T47D (cell line): Measurements from ENCODE around the gene APPL2.
"Not testable (repeated sequence)": the region's sequence is repeated elsewhere in the genome, so short reads cannot be mapped to it uniquely, and the experiment has no call there.

Experiments used
- DNase-seq, 2 experiments: peaks; one replicate each; pipeline versions ENCODE4 v3.0.0 to v3.0.0-alpha.2; 2011 to 2012; ENCODE audit warnings: low read depth in 1 of 2, low spot score in 1 of 2
- JUND ChIP-seq: IDR thresholded peaks from 2 replicates; pipeline ENCODE4 v1.6.1; 2012; ENCODE audit warnings: low read depth
- in situ Hi-C: cut with HindIII; loops from 2 replicates; pipeline ENCODE4 v1.10.0; 2016; ENCODE audit warnings: low sequenced_read_pairs, low pct_unique_long_range_greater_than_20kb

The APPL2 gene

DNA sequence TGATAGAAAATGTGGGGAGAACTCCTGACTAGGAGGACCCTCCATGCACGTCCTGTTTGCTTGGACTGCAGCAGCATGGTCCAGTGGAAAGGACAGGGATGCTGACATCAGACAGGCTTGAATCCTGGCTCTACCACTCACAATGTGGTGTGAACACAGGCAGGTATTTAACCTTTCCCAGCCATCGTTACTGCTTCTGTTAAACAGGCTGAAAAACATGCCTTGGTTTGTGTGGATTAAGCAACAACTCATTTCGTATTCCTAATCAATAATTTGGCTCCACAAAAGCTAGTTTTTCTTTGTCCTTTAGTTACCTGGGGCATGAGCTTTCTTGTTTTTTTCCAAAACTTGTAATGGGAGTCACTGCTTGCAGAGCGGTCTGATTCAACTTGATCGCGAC, 41.0 kb downstream of the APPL2 start:
- in situ Hi-C loops, result no loop called here
- no peak for TF ChIP-seq JUND
- no peak for DNase-seq

- TF ChIP-seq JUND, result no peak
- no peak for DNase-seq
- in situ Hi-C loops, result no loop called here
Measured at GRCh38 chr12:105192624-105193225, 43.2 kb downstream of the APPL2 start.

DNA sequence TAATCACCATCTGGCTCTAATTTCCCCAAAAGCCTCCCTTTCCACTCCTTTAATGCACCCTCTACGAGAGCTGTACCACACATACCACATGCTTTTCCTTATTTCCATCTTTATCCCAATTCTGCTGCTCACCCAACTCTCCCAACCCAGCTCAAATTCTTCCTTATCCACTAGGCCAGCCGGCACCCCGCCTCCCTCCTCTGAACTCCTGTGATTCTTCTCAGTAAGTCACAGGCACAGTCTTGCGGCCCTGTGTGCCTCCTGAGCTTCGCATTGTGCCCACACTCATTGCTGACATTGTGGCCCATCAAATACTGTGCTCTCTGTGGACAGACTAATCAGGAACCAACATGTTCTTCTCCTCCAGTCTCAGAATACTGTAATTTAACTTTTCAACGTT, 45.4 kb downstream of the APPL2 start:
- in situ Hi-C loops, result no loop called here
- DNase-seq, result no peak
- no peak for TF ChIP-seq JUND

- no peak for TF ChIP-seq JUND
- no peak for DNase-seq
- in situ Hi-C loops, result no loop called here
Measured at GRCh38 chr12:105189293-105189692, 46.7 kb downstream of the APPL2 start.

- DNase-seq, in situ Hi-C loops: not testable (repeated sequence)
Measured at GRCh38 chr12:105183976-105184375, 52.0 kb downstream of the APPL2 start.

- DNase-seq, in situ Hi-C loops: not testable (repeated sequence)
Measured at GRCh38 chr12:105183406-105183805, 52.6 kb downstream of the APPL2 start.

DNA sequence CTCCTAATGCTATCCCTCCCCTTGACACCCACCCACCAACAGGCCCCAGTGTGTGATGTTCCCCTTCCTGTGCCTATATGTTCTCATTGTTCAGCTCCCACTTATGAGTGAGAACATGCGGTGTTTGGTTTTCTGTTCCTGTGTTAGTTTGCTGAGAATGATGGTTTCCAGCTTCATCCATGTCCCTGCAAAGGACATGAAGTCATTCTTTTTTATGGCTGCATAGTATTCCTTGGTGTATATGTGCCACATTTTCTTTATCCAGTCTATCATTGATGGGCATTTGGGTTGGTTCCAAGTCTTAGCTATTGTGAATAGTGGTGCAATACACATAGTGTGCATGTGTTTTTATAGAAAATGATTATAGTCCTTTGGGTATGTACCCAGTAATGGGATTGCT, 56.9 kb downstream of the APPL2 start:
- in situ Hi-C loops, DNase-seq: not testable (repeated sequence)

DNA sequence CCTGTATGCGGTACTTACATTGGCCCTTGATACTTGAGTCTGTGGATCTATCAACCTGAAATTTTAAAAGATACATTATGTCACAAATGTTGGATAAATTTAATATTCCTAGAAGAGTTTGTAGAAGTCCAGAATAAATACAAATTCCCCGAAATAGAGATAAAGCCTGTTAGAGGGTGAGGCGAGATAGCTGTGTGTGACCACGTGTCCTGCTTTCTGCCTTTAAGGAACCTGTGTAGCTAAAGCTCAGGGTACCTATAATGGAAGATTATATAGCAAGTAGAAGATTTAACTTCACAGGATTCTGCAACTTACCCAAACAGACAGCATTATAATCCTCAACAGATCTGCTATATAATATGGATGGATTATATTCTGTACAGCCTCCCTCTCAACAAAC, 58.8 kb downstream of the APPL2 start:
- no peak for DNase-seq
- no peak for TF ChIP-seq JUND
- in situ Hi-C loops, result no loop called here

DNA sequence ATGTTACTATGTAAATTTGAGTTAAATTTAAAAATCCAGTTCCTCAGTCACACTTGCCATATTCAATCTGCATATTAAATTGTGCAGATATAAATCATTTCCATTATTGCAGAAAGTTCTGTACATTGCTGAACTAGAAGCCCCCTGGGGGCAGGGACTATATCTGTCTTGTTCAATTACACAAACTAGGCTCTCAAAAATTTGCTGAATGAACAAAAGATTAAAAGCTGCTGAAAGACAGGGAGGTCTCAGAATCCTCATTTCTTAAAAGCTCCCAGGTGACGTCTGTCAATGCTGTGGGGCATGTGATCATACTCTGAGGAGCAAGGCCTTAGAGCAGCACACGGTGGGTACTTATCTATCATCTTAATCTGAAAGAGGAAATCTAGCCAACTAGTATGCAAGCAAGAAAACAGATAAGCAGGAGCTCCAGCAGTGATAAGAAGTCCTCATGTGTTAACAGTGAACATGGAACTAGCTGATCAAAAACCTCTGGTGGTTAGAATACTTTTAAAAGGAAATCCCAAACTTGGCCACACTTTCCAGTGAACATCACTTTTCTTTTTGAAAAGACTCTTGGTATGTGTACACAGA, 60.5 kb downstream of the APPL2 start:
- in situ Hi-C loops, result no loop called here
- DNase-seq, result no peak
- TF ChIP-seq JUND, result no peak

GRCh38 chr12:105171691-105172436, 64.1 kb downstream of the APPL2 start:
- in situ Hi-C loops, result no loop called here
- TF ChIP-seq JUND, result no peak
- no peak for DNase-seq

DNA sequence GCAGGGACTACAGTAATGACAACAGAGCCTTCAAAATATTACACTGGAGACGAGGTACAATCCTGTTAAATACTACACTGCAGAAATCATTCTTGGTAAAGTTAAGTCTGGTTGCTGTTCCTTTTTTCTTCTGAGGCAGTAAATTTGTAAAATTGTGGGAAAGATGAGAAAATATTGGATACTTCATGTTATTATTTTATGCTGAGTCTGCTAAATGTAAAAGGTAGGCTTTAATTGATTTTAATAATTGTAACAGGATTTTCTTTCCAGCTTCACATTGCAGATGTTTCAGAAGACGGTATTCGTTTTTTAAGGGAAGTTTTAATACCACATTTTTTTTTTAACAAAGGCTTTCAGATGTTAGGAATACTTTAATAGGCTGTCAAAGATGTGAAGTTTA, 65.8 kb downstream of the APPL2 start:
- no peak for TF ChIP-seq JUND
- in situ Hi-C loops, result no loop called here
- DNase-seq, result no peak

DNA sequence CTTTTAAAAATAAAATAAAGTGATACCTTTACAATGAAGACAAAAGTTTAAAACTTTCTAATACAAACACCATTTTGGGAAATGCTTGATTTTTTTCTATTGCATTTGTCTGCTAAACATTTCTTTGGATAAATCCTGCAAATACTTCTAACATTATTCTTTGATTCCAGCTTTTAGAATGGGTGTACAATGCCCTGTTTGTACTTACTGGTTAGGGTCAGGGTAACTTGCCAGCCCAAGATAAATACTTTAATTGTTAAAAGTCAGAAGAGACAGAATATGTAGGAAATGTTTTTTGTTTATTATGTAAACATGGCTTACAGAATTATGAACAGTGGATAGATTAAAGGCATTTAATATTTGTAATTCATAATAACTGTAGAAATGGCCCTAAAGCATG, 68.0 kb downstream of the APPL2 start:
- in situ Hi-C loops, result no loop called here
- DNase-seq, result no peak
- TF ChIP-seq JUND, result no peak

- no peak for TF ChIP-seq JUND
- no peak for DNase-seq
- in situ Hi-C loops, result no loop called here
Measured at GRCh38 chr12:105167346-105167745, 68.6 kb downstream of the APPL2 start.

- in situ Hi-C loops, result no loop called here
- no peak for TF ChIP-seq JUND
- no peak for DNase-seq
Measured at GRCh38 chr12:105166736-105167135, 69.2 kb downstream of the APPL2 start.
